ENCODE measurements around the gene ANKRD42.

DNA sequence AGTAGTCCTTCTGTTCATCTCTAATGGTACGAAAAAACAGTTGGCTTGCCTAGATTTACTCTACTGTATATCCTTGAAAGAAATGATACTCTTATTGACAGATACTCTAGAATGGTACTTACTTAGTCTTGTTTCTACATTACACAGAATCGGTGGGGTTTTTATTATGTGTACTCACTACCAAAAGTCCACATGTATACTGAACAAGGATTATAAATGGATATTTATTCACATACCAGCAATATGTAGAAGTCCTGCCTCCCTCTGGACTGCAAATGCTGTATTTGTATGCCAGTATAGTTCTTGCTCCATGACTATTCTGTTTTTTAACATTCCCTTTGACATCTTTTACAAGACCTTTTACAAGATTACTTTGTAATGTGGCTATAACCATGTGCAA, 22.6 kb upstream of the ANKRD42 start:
- TF ChIP-seq POLR2AphosphoS5 (IDR thresholded peaks at IDR 0.05; ENCODE audit: insufficient read depth, low read depth, low read length), result no peak
- no peak for TF ChIP-seq JUN (IDR thresholded peaks at IDR 0.05; ENCODE audit: borderline replicate concordance, insufficient read depth, insufficient read length, low read depth)
- TF ChIP-seq, protein P1, sequence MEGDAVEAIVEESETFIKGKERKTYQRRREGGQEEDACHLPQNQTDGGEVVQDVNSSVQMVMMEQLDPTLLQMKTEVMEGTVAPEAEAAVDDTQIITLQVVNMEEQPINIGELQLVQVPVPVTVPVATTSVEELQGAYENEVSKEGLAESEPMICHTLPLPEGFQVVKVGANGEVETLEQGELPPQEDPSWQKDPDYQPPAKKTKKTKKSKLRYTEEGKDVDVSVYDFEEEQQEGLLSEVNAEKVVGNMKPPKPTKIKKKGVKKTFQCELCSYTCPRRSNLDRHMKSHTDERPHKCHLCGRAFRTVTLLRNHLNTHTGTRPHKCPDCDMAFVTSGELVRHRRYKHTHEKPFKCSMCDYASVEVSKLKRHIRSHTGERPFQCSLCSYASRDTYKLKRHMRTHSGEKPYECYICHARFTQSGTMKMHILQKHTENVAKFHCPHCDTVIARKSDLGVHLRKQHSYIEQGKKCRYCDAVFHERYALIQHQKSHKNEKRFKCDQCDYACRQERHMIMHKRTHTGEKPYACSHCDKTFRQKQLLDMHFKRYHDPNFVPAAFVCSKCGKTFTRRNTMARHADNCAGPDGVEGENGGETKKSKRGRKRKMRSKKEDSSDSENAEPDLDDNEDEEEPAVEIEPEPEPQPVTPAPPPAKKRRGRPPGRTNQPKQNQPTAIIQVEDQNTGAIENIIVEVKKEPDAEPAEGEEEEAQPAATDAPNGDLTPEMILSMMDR (IDR thresholded peaks at IDR 0.05; ENCODE audit: extremely low read depth in 1 of 2, insufficient read depth in 1 of 2, low read depth in 1 of 2, low read length in 2 of 2), result no peak
- TF ChIP-seq POLR2A (IDR thresholded peaks at IDR 0.05; ENCODE audit: low read depth, low read length), result no peak
- TF ChIP-seq GATA2 (IDR thresholded peaks at IDR 0.05; ENCODE audit: insufficient read depth, insufficient read length, low read depth, low read length), result no peak
- no peak for TF ChIP-seq EZH2 (IDR thresholded peaks at IDR 0.05; ENCODE audit: borderline replicate concordance, low read depth, low read length, severe bottlenecking)
- TF ChIP-seq, protein P2, sequence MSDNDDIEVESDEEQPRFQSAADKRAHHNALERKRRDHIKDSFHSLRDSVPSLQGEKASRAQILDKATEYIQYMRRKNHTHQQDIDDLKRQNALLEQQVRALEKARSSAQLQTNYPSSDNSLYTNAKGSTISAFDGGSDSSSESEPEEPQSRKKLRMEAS (IDR thresholded peaks at IDR 0.05; ENCODE audit: insufficient read depth, insufficient read length), result no peak
- no peak for TF ChIP-seq MYC (IDR thresholded peaks at IDR 0.05; ENCODE audit: low read depth, low read length)
